ENCODE data around the gene SKIC8.
"Not testable (repeated sequence)": the region's sequence is repeated elsewhere in the genome, so short reads cannot be mapped to it uniquely, and the experiment has no call there.

SKIC8 gene

GRCh38 chr15:78251136-78251535 is 48.3 kb downstream of the SKIC8 start:
- no peak for DNase-seq

GRCh38 chr15:78249131-78249530 is 50.3 kb downstream of the SKIC8 start:
- no peak for DNase-seq

DNA sequence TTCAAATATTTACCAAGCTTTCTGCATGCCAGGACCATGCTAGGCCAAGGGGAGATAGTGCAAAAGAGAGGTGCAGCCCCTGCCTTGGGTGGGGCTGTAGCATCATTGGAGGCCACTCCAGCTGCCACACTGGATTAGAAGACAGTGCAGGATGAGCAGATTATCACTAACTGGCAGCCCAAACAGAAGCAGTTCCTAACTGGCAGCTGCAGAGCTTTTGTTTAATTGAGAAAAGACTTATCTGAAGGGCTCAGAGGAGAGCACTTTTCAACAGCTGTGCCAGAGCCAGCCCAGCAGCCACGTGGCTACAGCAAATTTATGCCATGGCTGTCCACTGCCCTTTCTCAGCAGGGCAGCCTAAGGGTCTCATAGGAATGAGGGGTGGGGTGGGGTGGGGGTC is 51.5 kb downstream of the SKIC8 start:
- DNase-seq, result no peak

GRCh38 chr15:78245976-78246620 is 53.3 kb downstream of the SKIC8 start:
- DNase-seq, result not testable (repeated sequence)

GRCh38 chr15:78245392-78245791 is 54.0 kb downstream of the SKIC8 start:
- not testable (repeated sequence) for DNase-seq

- DNase-seq, result no peak
Measured at GRCh38 chr15:78244893-78245292, 54.5 kb downstream of the SKIC8 start.

DNA sequence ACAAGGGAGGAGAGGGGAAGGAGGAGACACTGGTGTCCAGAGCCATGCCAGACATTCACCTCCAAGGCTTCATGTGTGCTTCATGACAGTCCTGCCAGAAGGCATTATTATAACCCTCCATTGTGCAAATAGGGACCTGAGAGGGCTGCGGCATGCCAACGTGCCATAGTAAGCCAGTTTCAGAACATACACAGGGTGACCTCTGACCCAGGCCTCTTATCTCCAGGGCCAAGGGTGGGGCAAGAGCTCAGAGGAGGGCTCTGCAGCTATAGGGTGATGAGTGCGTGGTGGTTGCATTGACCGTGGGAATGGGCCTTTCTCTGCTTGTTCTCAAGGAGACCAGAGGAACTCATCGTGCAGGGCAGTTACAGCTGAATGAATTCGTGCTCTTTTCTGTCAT is 55.3 kb downstream of the SKIC8 start:
- no peak for DNase-seq

- DNase-seq, result no peak
Measured at GRCh38 chr15:78243491-78243941, 55.9 kb downstream of the SKIC8 start.

- DNase-seq, result no peak
Measured at GRCh38 chr15:78243058-78243457, 56.4 kb downstream of the SKIC8 start.

DNA sequence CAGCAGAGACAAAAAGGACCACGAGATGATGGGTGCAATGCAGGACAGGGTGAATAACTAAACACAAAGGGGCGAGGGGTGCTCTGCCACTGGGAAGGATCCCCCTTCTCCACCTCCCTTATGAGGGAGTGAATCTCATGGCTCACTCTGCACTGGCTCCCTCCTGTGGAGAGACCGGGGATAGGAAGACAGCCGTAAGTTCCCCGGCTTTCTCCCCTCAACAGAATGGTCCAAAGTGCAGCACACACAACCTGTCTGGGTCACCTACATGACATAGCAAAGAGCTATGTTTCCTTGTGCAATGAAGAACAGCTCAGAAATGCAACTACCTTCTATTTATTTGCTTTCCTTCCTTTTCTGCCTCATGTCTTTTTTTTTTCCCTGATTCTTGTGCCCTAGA is 57.3 kb downstream of the SKIC8 start:
- no peak for DNase-seq

- DNase-seq, result peak; percentile 81
Measured at GRCh38 chr15:78241017-78241416, 58.4 kb downstream of the SKIC8 start.

- no peak for DNase-seq
Measured at GRCh38 chr15:78239811-78240210, 59.6 kb downstream of the SKIC8 start.

- DNase-seq, result no peak
Measured at GRCh38 chr15:78237146-78237545, 62.3 kb downstream of the SKIC8 start.

- no peak for DNase-seq
Measured at GRCh38 chr15:78236491-78236890, 62.9 kb downstream of the SKIC8 start.

GRCh38 chr15:78234515-78235040 is 64.8 kb downstream of the SKIC8 start, which contains the start of gene ACSBG1:
Gene ACSBG1, minus strand, starts transcription at chr15:78234565. Its CDS starts 64 bp downstream, at chr15:78234501.
- no peak for DNase-seq

GRCh38 chr15:78233496-78233895 is 65.9 kb downstream of the SKIC8 start:
- DNase-seq, result no peak

Data from T-helper 9 cell (primary cell).